ENCODE results near the gene WDR74. TPM values are rescaled to one million over a fixed set of nuclear protein-coding genes. Genes with fewer than 3 reads are reported as not detected.
A peak's percentile ranks its signal among the peaks of the same experiment; 100 is the strongest.

WDR74 gene
- total and polyA plus RNA-seq, 9 of the 15 experiments (the other 6 are each of a cell fraction or from before 2014, with no cell fraction given), result 32.7 to 210 (median 114) TPM

GRCh38 chr11:62855571-62856332 lies 16.4 kb upstream of the WDR74 start (continued):
- TF ChIP-seq ATF6 (CRISPR knock-in tag; IDR thresholded peaks at IDR 0.05), result peak; percentile 97
- TF ChIP-seq KAT2B (IDR thresholded peaks at IDR 0.05; ENCODE audit: low read depth, low read length), result no peak
- TF ChIP-seq ZNF354B (CRISPR knock-in tag; IDR thresholded peaks at IDR 0.05), result no peak
- no peak; the same call in 1 of the 2 replicates for TF ChIP-seq NR3C1 (CRISPR knock-in tag; IDR thresholded peaks at IDR 0.05)
- TF ChIP-seq ZNF780A (CRISPR knock-in tag; IDR thresholded peaks at IDR 0.05), result 0 out of 2 replicates have a peak, but pooled peaks have one; percentile 49
- no peak for TF ChIP-seq ZNF584 (CRISPR knock-in tag; IDR thresholded peaks at IDR 0.05; ENCODE audit: low read depth)
- TF ChIP-seq GTF2A2 (tag; IDR thresholded peaks at IDR 0.05), result peak; percentile 96
- TF ChIP-seq THRAP3 (IDR thresholded peaks at IDR 0.05; ENCODE audit: borderline replicate concordance), result peak; percentile 94
- TF ChIP-seq ZNF121 (CRISPR knock-in tag; conservative IDR thresholded peaks at IDR 0.05), result no peak
- TF ChIP-seq ZNF668 (CRISPR knock-in tag; IDR thresholded peaks at IDR 0.05), result no peak
- peak; percentile 47 for TF ChIP-seq ZBED1 (IDR thresholded peaks at IDR 0.05)
- 0 out of 2 replicates have a peak, but pooled peaks have one; percentile 44 for TF ChIP-seq NR4A1 (CRISPR knock-in tag; IDR thresholded peaks at IDR 0.05)
- 0 out of 2 replicates have a peak, but pooled peaks have one; percentile 43 for TF ChIP-seq NR4A1 (tag; IDR thresholded peaks at IDR 0.05)
- no peak for TF ChIP-seq ETV1 (tag; conservative IDR thresholded peaks at IDR 0.05; ENCODE audit: low read depth)
- TF ChIP-seq CXXC5 (CRISPR knock-in tag; IDR thresholded peaks at IDR 0.05), result peak; percentile 81
- TF ChIP-seq ZNF280A (IDR thresholded peaks at IDR 0.05; ENCODE audit: low read depth, partially characterized antibody), result no peak
- peak; percentile 62; the same call in 1 of the 2 replicates for TF ChIP-seq ZNF436 (CRISPR knock-in tag; IDR thresholded peaks at IDR 0.05)
- TF ChIP-seq CTCFL (IDR thresholded peaks at IDR 0.05; ENCODE audit: borderline replicate concordance, insufficient read depth, low read depth, low read length, poor library complexity, severe bottlenecking), result no peak
- TF ChIP-seq E2F1 (CRISPR knock-in tag; IDR thresholded peaks at IDR 0.05), result peak; percentile 76
- TF ChIP-seq ZBTB17 (CRISPR knock-in tag; IDR thresholded peaks at IDR 0.05), result no peak
- TF ChIP-seq ZNF77 (CRISPR knock-in tag; IDR thresholded peaks at IDR 0.05), result no peak

All from K562 (cell line).